Nucleus accumbens (tissue), 56 donors: Measurements from ENCODE around the gene NTRK3.

Experiments used
- DNase-seq, 56 donors: peaks; one replicate each; lab custom pipeline; 2025; lab: John Stamatoyannopoulos, UW

NTRK3 gene

GRCh38 chr15:88043396-88043795 lies 213.1 kb downstream of the NTRK3 start:
- no peak for DNase-seq

DNA sequence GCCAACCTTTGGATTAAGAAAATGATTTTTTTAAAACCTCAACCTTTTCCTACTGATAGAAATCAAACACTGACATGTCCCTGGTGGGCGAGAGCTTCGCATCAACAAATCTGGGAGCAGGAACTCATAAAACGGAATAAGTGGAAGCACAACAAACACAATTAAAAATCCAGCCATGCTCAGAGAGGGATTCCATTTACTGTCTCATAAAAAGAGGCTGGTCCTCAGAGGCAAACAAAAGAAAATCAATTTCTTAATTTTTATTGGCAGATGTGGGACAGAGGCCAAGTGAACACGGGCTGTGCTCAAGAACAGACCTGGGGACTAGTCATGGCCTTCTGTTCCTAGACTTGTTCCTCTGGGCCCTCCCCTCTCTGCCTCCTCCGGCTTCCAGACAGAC lies 214.5 kb downstream of the NTRK3 start:
- no peak for DNase-seq

- no peak for DNase-seq
Measured at GRCh38 chr15:88040516-88040915, 216.0 kb downstream of the NTRK3 start.

DNA sequence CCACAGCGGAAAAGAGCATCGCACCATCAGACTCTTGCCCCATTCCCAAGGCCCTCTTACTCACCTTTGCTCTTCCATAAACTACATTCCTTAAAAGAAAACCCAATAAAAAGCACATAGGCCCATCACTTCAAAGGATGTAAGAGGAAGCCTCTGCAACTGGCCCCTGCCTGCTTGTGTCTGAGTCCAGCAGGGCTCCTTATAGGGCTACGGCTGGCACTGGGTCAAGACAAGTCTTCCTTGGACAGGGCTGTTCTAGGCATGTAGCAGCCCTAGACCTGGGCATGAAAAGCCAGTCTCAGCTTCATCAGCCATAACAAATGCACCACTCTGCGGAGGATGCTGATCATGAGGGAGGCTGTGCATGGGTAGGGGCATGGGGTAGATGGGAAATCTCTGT lies 218.3 kb downstream of the NTRK3 start:
- DNase-seq: no peak

- peak in 1 of 56 donors; percentile 4 for DNase-seq
Measured at GRCh38 chr15:88036154-88036839, 220.2 kb downstream of the NTRK3 start.

DNA sequence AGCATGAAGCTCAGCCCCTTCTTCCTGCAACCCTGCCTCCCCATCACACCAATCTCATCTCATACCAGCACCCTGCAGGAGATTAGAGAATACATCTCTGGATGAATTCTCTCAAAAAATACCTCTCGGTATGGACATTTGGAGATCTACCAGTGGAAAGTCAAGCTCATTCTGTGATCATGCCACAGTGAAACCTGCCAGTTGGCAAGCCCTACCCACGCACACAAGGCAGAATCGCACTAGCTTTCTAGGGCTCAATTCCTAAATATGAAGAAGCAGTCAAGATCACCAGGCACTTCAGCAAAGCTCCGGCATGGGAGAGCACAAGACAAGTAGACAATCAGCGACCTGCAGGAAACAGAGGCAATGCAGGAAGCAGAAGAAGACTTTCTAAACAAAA lies 221.2 kb downstream of the NTRK3 start:
- DNase-seq: no peak

GRCh38 chr15:88033421-88033820 lies 223.1 kb downstream of the NTRK3 start:
- peak in 1 of 56 donors; percentile 10 for DNase-seq

GRCh38 chr15:88032787-88033186 lies 223.8 kb downstream of the NTRK3 start:
- no peak for DNase-seq

- DNase-seq: no peak
Measured at GRCh38 chr15:88031461-88031860, 225.1 kb downstream of the NTRK3 start.

- DNase-seq: no peak
Measured at GRCh38 chr15:88029696-88030095, 226.8 kb downstream of the NTRK3 start.

DNA sequence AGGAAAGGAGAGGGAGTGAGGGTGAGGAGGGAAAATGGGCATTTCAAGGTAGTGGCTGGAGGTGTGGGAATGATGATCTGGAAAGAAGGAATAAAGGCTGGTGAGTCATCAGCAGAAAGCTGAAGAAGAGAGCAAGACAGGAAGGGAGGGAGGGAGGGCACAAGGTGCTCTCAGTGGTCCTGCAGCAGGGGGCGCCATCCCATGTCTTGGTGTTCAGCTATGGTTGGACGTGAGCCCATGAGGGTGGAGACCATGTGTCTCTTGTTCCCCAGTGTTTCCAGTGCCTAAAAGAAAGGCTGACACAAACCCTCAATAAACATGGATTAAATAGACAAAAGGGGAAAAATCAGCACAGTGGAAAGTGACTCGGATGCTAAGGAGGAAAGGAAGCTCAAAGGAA lies 228.5 kb downstream of the NTRK3 start:
- peak in 5 of 56 donors; percentile 1 to 42 (median 14) for DNase-seq

- no peak for DNase-seq
Measured at GRCh38 chr15:88023914-88024313, 232.6 kb downstream of the NTRK3 start.

GRCh38 chr15:88022716-88023115 lies 233.8 kb downstream of the NTRK3 start:
- DNase-seq: no peak

GRCh38 chr15:88021601-88022000 lies 234.9 kb downstream of the NTRK3 start:
- DNase-seq: no peak

DNA sequence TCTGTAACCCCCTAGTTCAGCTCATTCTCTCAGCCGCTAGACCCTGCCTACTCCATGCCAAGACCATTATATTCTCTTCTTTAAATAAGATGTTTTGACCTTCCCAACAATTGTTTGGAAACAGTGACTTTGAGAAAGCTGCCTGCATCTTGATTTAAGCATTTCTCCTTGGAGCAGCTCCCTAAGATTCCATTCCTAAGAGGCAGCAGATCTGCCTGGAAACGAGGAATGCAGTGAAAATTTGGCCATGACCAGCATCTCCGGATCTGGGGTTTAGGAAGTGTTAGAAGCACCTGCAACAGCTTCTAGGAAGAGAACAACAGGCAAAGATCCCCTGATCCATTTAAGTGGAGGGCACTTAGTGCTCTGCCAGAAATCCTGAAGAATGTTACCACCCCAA lies 235.7 kb downstream of the NTRK3 start:
- no peak for DNase-seq

DNA sequence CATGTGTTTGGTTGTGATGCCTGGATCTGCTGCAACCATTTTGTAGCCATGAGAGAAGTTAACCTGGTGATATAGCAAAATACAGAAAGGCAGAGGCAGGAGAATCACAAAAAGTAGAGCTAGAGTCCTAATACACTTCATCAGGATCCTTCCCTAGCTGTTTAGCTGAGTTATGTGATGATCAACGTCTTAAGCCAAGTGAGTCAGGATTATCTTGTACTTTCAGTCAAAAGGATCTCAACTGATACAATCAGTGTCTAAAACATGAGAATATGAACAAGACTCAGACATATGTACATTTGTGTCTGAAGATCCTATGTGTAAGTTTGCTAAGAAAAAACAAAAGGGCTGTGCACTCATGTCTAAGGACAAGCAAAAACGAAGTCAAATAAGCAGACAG lies 236.9 kb downstream of the NTRK3 start:
- DNase-seq: no peak

- DNase-seq: no peak
Measured at GRCh38 chr15:88018869-88019641, 237.5 kb downstream of the NTRK3 start.

DNA sequence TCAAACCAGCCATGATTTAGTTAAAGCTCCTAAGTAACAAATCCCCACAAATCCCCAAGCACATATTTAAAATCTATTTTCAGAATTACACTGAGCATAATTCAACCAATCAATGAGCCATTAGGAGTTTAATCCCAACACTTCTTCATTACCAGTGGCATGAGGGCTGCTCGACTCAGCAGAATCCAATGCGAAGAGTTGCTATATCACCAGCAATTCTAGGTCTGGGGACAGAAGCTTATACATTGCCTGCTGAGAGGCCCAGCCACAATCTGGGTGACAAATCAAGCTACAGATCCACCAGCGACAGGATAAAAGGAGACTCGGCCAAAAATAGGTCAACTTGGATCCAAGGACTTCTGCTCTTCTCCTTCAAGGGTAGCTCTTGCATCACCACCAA lies 238.8 kb downstream of the NTRK3 start:
- DNase-seq: no peak

- DNase-seq: no peak
Measured at GRCh38 chr15:88016406-88016805, 240.1 kb downstream of the NTRK3 start.

DNA sequence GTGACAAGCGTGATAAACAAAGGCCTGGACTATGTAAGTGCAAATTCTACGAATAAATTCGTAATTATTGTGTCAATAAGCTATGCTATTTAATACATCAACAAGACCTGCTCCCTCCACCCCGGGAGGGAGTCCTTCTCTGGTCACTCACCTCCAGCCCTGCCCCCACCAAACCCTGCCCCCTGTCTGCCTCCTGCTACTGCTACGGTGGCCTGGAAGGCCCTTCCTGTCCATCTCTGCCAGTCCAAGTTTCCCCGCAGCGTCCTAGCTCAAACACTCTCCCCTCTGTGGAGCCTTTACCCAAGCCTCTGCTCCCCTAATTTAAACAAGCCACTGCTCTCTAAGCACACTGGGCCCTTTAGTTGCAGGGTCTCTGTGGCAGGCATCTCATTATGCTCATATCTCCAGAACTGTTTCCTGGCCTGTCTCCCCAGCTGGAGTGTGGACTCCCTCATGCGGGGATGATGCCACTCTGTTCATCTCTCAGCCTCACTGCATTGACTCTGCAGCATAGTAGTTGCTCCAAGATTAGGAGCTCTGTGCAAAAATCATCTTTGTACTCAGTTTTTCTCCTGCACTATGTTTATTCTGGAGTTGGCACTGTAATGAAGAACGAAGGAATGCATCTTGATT lies 241.2 kb downstream of the NTRK3 start:
- DNase-seq: no peak

DNA sequence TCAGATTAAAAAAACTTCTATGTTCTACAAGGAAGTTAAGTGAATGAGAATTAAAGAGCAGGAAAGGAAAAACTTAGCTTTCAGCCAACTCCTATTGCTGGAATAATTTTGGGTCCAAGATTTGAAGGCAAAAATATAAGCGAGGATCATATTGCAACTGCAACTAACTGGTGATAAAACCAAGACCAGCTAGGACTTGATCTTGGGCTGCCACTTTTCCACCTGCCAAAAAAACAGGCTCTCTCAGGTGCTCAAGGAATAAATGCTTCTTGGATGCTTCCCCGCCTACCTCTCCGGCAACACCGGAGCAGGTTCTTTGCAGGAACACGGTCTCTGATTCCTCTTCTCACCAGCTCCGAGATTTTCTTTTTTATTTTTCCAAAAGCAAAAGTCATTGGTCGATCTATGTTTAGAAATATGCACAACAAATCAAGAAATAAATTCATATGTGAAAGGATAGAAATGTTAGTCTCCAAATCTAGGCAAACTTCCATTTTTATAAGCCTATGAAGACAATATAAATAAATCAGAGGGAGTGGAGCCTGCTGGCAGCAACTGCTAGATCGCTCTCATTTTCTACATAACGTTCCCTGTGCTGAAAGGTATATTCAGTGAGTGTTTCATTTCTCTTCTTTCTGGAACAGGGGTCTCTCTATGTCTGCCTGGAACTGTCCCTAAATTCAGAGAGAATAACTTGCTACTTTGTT lies 241.9 kb downstream of the NTRK3 start:
- DNase-seq: no peak
